GM12872 (cell line): Measurements from ENCODE around the gene RAD9B.

ENCODE experiments used
- TF ChIP-seq, protein P1 (sequence below): IDR thresholded peaks from 3 replicates; pipeline ENCODE4 v1.5.1; 2011; ENCODE audit warnings: low read depth, mild to moderate bottlenecking, low read length, moderate library complexity; ENCODE audit not compliant: insufficient read depth

The RAD9B gene

DNA sequence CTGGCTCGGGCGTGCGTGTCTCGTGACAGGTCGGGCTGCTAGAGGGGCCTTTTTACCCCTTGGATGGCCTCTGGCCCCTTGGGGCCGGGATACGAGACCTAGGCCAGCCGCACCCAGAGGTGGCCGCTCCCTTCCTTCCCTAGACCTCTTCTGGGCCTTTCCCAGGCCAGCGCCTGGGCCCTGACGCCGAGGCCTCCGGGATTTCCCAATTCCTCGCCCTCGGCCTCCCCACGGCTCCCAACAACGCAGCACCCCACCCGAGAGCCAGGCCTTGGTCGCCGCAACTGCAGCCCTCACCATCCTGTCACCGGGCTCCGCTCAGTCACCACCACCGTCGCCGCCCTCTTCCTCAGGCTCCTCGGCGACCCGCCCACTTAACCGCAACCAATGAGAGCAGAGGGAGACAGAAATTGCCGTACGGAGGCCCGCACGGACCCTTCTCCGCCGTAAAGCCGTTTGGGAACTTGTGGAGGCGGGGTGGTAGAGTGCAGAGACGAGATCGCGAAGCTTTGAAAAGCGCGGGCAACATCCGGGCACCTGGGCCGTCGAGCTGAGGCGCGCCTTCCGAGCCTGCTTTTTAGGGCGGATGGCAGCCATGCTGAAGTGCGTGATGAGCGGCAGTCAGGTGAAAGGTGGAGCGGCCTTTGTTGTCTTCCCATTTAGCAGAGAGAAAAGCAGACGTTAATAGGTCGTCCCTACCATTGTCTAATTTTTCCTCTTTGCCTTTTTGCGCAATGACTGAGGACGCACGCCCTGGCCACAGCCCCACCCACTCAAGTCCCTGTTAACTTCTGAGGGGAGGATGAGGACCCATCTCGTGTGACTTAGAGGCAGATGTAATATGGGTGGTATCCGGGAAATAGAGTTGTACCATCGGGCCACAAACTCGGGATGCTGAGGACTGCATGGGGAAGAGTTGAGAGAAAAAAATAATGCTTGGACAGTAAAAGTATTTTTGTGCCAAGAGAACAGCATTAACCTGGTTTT lies at the start of gene RAD9B, which contains the start of gene VPS29:
Gene RAD9B (plus strand): TSS at position 580 of the 987 bp plus-strand sequence. CDS start 7 bp downstream, at position 587.
Gene VPS29 (minus strand): TSS at position 360 of the 987 bp plus-strand sequence. CDS start 60 bp downstream, at position 300.
- TF ChIP-seq, protein P1, sequence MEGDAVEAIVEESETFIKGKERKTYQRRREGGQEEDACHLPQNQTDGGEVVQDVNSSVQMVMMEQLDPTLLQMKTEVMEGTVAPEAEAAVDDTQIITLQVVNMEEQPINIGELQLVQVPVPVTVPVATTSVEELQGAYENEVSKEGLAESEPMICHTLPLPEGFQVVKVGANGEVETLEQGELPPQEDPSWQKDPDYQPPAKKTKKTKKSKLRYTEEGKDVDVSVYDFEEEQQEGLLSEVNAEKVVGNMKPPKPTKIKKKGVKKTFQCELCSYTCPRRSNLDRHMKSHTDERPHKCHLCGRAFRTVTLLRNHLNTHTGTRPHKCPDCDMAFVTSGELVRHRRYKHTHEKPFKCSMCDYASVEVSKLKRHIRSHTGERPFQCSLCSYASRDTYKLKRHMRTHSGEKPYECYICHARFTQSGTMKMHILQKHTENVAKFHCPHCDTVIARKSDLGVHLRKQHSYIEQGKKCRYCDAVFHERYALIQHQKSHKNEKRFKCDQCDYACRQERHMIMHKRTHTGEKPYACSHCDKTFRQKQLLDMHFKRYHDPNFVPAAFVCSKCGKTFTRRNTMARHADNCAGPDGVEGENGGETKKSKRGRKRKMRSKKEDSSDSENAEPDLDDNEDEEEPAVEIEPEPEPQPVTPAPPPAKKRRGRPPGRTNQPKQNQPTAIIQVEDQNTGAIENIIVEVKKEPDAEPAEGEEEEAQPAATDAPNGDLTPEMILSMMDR = no peak

DNA sequence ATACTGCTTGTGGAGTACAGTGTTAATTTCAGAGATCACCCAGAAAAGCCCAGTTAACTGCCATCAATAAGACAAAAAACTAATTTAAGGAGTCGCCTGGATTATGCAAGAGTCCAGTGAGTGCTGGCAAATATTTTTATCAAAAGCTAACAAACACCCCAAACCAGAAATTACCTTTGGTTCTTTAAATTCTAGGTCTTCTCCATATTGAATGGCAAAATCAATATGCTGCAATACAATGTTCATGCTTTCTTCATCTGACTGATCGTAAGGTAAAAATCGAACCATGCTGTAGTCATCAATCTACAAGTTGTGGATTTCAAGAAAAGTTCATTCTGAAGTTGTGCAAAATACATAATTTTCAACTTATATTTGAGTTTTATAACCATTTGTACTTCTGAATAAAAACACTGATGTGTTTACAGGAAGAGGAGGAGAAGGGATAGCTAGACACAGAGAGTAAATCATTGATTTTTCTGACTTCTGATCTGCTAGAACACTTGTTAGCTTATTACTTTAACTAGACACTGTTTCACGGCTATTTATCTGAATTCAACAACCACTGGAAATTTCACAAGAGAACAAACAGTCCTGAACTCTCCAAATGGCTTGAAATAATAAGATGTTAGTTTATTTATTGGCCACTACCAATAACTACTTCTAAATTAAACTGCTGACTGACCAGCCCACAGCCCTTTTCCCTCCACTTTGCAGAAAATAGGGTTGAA lies 48.4 kb upstream of the RAD9B start:
- TF ChIP-seq, protein P1 = no peak

DNA sequence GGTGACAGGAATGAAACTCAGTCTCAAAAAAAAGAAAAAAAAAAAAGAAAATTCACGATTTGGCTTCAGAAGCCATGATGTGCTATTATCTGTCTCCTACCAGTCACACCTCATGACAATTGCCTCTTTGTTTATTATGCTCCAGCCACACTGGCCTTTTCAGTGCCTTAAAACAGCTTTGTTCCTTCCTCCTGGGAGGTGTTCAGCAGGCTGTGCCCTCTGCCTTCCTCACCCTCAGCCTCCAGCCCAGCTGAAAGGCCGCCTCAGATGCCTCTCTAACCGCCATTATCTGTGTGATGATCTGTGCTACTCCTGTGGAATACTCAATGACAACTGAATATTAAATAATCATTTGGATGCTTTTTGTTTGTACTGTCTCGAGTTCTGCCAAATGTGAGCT lies 43.4 kb upstream of the RAD9B start:
- TF ChIP-seq, protein P1 = no peak

DNA sequence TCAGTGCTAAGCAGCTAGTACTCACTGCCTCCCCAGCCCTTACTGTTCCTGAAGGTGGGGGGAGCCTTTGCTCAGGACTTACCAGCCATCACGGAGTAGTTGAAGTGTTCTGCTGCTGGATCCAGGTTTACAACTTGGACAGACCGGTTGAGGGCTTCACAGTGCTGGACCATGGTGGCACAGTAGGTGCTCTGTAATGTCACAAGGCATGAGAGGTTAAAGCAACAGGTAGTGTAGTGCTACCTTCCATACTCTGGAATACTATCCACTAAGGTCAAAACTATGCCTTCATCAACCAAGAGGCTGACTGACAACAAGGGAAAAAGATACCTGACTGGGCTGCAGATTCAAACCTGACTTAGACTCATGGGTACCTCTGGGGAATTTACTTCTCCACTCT lies 37.1 kb upstream of the RAD9B start:
- TF ChIP-seq, protein P1 = no peak

DNA sequence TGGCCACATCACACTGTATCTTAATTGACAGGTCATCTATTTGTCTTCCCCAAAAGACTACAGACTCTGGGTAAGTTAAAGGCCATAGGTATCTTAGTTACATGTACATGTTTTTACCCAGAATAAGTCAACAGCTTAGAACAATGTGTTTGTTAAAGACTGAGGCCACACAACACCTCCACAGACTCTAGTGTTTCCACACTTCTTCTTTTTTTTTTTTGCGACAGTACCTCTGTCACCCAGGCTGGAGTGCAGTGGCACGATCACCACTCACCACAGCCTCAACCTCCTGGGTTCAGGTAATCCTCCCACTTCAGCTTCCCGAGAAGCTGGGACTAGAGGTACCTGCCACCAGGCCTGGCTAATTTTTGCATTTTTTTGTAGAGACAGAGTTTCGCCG lies 35.3 kb upstream of the RAD9B start:
- TF ChIP-seq, protein P1 = no peak

DNA sequence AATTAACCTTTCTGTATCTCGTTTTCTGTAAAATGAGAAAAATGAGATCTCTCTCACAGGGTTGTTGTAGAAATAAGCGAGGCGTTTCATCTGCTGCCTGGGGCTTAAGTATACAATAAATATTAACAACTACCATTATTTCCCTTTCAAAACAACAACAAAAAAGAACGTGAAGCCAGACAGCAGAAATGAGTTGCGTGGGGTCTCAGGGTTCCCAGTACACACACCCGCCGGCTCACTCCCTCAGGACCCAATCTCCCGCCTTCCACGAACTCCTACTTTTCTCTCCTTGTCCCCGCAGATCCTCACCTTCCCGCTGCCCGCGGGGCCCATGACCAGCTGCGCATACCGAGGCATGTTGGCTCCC lies 34.3 kb upstream of the RAD9B start:
- TF ChIP-seq, protein P1 = no peak
